Measurements from ENCODE around the gene INTS2.

DNA sequence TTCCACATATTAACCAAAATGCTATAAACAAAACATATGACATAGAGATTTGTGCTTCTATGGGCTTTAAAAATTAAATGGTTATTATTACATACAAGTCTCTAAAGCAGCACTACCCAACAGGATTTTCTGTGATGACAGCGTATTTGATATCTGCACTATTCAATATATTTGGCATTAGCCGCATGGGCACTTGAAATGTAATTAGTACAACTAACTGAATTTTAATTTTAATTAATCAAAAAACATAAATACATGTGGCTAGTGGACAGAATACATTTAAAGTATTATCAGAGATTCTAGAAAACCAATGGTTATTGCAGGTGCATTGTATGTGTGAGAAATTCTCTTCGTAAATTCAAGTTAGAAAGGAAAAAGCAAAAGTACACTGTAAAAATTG lies 110.3 kb downstream of the INTS2 start:
- TF ChIP-seq POLR2A (IDR thresholded peaks at IDR 0.05; ENCODE audit: extremely low read depth, insufficient read length): no peak
- TF ChIP-seq, protein P1, sequence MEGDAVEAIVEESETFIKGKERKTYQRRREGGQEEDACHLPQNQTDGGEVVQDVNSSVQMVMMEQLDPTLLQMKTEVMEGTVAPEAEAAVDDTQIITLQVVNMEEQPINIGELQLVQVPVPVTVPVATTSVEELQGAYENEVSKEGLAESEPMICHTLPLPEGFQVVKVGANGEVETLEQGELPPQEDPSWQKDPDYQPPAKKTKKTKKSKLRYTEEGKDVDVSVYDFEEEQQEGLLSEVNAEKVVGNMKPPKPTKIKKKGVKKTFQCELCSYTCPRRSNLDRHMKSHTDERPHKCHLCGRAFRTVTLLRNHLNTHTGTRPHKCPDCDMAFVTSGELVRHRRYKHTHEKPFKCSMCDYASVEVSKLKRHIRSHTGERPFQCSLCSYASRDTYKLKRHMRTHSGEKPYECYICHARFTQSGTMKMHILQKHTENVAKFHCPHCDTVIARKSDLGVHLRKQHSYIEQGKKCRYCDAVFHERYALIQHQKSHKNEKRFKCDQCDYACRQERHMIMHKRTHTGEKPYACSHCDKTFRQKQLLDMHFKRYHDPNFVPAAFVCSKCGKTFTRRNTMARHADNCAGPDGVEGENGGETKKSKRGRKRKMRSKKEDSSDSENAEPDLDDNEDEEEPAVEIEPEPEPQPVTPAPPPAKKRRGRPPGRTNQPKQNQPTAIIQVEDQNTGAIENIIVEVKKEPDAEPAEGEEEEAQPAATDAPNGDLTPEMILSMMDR (IDR thresholded peaks at IDR 0.05; ENCODE audit: low read depth, low read length): no peak
- no peak for TF ChIP-seq MYC (IDR thresholded peaks at IDR 0.05; ENCODE audit: low read depth, low read length)

Measured in NB4 (cell line).